Activated B cell treated with CpG ODN at 0.5 μM for 24 hours (primary cell): Measurements from ENCODE around the gene BAZ2B. TPM values are rescaled to one million over a fixed set of nuclear protein-coding genes. Genes with fewer than 3 reads are reported as not detected.

Experiments
- ATAC-seq: fragments of 200-7000 bp; cut with Tn5 transposase; one replicate; pipeline ENCODE4 v1.10.0; 2021; ENCODE audit warnings: low read depth, mild to moderate bottlenecking, moderate library complexity
- CTCF ChIA-PET: fragments of 350-600 bp; sonication (Branson Sonifier 250); formaldehyde crosslinking; loops from one replicate; lab custom pipeline; 2021; ENCODE audit warnings: antibody characterized with exemption; lab: Charles Lee
- POLR2A ChIA-PET: fragments of 350-600 bp; sonication (Branson Sonifier 250); formaldehyde crosslinking; loops from one replicate; lab custom pipeline; 2021; ENCODE audit warnings: antibody characterized with exemption; lab: Charles Lee
- DNase-seq: peaks from one replicate; pipeline ENCODE4 v3.0.0; 2022
- H3K27ac Mint-ChIP-seq: one replicate; pipeline ENCODE4 v1.8.0; 2020; ENCODE audit warnings: mixed read lengths
- H3K27me3 Mint-ChIP-seq: one replicate; pipeline ENCODE4 v1.8.0; 2021; ENCODE audit warnings: mixed read lengths
- H3K36me3 Mint-ChIP-seq: one replicate; pipeline ENCODE4 v1.8.0; 2021; ENCODE audit warnings: low read depth, mixed read lengths
- H3K4me1 Mint-ChIP-seq: one replicate; pipeline ENCODE4 v1.8.0; 2021; ENCODE audit warnings: mixed read lengths
- H3K4me3 Mint-ChIP-seq: one replicate; pipeline ENCODE4 v1.8.0; 2020; ENCODE audit warnings: mild to moderate bottlenecking, mixed read lengths
- H3K9me3 Mint-ChIP-seq: one replicate; pipeline ENCODE4 v1.8.0; 2020; ENCODE audit warnings: mixed read lengths
- intact Hi-C: fragments of 100-400 bp; cut with micrococcal nuclease; formaldehyde crosslinking; loops from one replicate; pipeline ENCODE4 v1.15.1; 2024
- total RNA-seq: library from RNA; stranded (reverse); gene quantifications from 2 replicates; pipeline ENCODE4 v1.2.3, GENCODE V29; 2022
- TF ChIP-seq, protein P1 (sequence below): fragments of 200-600 bp; IDR thresholded peaks from one replicate; pipeline ENCODE4 v1.8.0; 2022; ENCODE audit warnings: antibody characterized with exemption, mild to moderate bottlenecking

Gene BAZ2B
- total RNA-seq, 1 donor from 2014 or later: 22.0 TPM

DNA sequence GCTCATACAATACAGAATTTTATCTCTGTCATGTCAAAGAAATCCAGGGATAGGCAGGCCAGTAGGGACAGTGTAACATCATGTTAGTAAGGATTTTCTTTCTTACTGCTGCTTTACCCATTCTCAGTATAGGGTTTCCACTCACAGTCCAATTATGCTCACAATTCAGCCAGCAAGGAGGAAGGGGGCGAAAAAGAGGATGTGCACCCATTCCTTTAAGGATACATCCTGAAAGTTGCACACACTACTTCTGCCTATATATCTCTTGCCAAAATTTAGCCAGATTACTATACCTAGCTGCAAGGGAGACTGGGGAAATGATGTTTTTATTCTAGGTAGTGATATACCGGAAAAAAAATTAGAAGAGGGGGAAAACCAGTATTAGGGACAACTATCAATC, 66.1 kb downstream of the BAZ2B start:
- H3K36me3 Mint-ChIP-seq: no peaks in the 10 kb centered on the region
- TF ChIP-seq, protein P1, sequence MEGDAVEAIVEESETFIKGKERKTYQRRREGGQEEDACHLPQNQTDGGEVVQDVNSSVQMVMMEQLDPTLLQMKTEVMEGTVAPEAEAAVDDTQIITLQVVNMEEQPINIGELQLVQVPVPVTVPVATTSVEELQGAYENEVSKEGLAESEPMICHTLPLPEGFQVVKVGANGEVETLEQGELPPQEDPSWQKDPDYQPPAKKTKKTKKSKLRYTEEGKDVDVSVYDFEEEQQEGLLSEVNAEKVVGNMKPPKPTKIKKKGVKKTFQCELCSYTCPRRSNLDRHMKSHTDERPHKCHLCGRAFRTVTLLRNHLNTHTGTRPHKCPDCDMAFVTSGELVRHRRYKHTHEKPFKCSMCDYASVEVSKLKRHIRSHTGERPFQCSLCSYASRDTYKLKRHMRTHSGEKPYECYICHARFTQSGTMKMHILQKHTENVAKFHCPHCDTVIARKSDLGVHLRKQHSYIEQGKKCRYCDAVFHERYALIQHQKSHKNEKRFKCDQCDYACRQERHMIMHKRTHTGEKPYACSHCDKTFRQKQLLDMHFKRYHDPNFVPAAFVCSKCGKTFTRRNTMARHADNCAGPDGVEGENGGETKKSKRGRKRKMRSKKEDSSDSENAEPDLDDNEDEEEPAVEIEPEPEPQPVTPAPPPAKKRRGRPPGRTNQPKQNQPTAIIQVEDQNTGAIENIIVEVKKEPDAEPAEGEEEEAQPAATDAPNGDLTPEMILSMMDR: no peak
- no peaks in the 10 kb centered on the region for H3K27me3 Mint-ChIP-seq
- DNase-seq (no peak), ATAC-seq (no peak)
- POLR2A ChIA-PET: no interaction called here
- no peak overlapping the region for H3K27ac Mint-ChIP-seq
- H3K4me3 Mint-ChIP-seq: no peak overlapping the region
- intact Hi-C loops: no loop called here
- H3K9me3 Mint-ChIP-seq: no peaks in the 10 kb centered on the region
- H3K4me1 Mint-ChIP-seq: peaks cover 3% of the 10 kb centered on the region
- CTCF ChIA-PET: no interaction called here

DNA sequence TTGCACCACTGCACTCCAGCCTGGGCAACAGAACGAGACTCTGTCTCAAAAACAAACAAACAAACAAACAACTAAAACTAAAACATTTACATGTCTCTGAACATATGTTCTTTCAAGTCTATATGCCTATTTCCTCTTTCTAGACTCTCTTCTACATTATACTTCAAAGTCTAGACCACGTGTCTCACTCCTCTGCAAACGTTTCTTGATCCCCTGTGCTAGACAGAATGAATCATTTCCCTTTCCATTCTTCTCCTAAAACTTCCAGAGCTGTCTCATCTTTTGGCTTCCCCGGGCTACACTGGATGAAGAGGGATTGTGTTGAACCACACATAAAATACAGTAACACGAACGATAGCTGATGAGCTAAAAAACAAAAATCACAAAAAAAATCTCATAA, 67.1 kb downstream of the BAZ2B start:
- no peak for DNase-seq
- ATAC-seq: no peak
- CTCF ChIA-PET: no interaction called here
- POLR2A ChIA-PET: no interaction called here
- Mint-ChIP-seq H3K36me3 (no peaks in the 10 kb centered on the region), H3K27me3 (no peaks in the 10 kb centered on the region), H3K4me3 (no peak overlapping the region), H3K4me1 (peaks cover 3% of the 10 kb centered on the region), H3K9me3 (no peaks in the 10 kb centered on the region), H3K27ac (no peak overlapping the region)
- TF ChIP-seq, protein P1: no peak
- intact Hi-C loops: no loop called here

DNA sequence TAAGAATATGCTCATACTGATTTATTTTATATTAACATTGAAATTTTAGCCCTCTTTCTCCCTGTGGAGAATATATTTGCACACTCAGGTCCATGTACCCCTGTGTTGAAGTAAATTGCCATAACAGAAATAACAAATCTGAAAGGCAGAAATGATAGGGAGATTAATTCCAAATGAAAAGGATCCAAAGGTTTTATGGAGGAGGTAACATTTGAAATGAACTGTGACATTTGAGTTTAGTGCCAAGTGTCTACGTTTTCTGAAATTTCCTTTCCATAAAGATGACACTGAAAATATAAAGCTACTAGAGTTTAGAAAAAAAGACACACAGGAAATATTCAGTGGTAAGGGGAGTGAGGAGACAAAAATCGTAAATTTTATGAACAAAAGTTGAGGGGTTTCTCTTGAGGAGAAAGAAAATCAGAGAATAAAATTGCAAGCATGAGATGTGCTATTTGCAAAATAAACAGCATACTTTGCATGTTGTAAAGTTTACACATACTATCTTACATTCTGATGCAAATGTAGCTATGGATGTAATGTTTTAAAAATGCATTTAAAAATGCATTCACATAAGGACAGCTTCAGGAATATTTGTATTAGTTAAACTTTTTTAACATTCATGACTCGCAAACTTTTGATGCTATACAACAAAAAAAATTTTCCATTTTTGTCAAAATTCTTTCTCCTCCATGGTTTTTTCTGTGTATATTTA, 69.5 kb downstream of the BAZ2B start:
- peaks cover 3% of the 10 kb centered on the region for H3K4me1 Mint-ChIP-seq
- ATAC-seq (no peak), DNase-seq (no peak)
- CTCF ChIA-PET: no interaction called here
- intact Hi-C loops: no loop called here
- POLR2A ChIA-PET: no interaction called here
- TF ChIP-seq, protein P1: no peak
- no peak overlapping the region for H3K27ac Mint-ChIP-seq
- no peaks in the 10 kb centered on the region for H3K27me3 Mint-ChIP-seq
- peaks cover 5% of the 10 kb centered on the region for H3K9me3 Mint-ChIP-seq
- no peak overlapping the region for H3K4me3 Mint-ChIP-seq
- peaks cover 4% of the 10 kb centered on the region for H3K36me3 Mint-ChIP-seq

DNA sequence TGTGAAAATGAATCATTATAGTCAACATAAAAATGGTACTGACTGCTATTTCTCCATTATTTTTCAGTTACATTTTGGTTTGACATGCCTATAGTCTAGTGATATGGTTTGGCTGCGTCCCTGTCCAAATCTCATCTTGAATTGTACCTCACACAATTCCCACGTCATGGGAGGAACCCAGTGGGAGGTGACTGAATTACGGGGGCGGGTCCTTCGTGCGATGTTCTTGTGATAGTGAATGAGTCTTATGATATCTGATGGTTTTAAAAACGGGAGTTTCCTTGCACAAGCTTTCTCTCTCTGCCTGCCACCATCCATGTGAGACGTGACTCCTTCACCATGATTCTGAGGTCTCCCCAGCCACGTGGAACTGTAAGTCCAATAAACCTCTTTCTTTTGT, 70.3 kb downstream of the BAZ2B start:
- H3K27me3 Mint-ChIP-seq: no peaks in the 10 kb centered on the region
- H3K4me1 Mint-ChIP-seq: peaks cover 3% of the 10 kb centered on the region
- CTCF ChIA-PET: no interaction called here
- no peak for DNase-seq
- no peak overlapping the region for H3K27ac Mint-ChIP-seq
- TF ChIP-seq, protein P1: no peak
- ATAC-seq: no peak
- H3K9me3 Mint-ChIP-seq: peaks cover 9% of the 10 kb centered on the region
- intact Hi-C loops: no loop called here
- POLR2A ChIA-PET: no interaction called here
- H3K4me3 Mint-ChIP-seq: no peak overlapping the region
- peaks cover 7% of the 10 kb centered on the region for H3K36me3 Mint-ChIP-seq

DNA sequence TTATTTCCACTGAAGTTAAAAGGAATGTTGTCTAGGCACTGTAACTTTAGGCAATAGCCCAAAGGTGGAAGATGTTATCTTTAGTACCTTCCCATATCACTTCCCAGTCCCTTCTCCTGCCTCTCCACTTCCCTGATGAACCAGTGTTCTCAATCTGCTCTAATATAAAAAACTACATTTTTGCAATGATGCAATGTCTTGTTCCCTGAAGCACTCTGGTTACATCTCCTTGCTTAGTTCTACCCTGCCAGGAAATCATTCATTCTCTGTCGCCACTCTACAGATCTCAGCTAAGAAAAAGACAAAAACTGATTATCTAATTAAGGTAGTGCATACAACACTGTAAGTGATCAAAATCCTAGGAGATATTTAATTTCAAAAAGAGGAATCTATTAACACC, 71.3 kb downstream of the BAZ2B start:
- TF ChIP-seq, protein P1: no peak
- ChIA-PET CTCF (no interaction called here), POLR2A (no interaction called here)
- no peaks in the 10 kb centered on the region for H3K27me3 Mint-ChIP-seq
- DNase-seq (no peak), ATAC-seq (no peak)
- H3K36me3 Mint-ChIP-seq: peaks cover 7% of the 10 kb centered on the region
- peaks cover 9% of the 10 kb centered on the region for H3K9me3 Mint-ChIP-seq
- intact Hi-C loops: no loop called here
- H3K4me1 Mint-ChIP-seq: peaks cover 3% of the 10 kb centered on the region
- no peak overlapping the region for H3K27ac Mint-ChIP-seq
- H3K4me3 Mint-ChIP-seq: no peak overlapping the region
